HL-60/S4 treated with retinoic acid at 250 ng/mL for 4 days and 3 days (cell line): Measurements from ENCODE around the gene RIMS4.

Experiments used
- in situ Hi-C: fragments of 300-500 bp; cut with MboI; formaldehyde crosslinking; loops from 2 replicates; pipeline ENCODE4 v1.7.0; 2022; ENCODE audit warnings: low sequenced_read_pairs

Gene RIMS4

GRCh38 chr20:44723798-44724362, 86.5 kb downstream of the RIMS4 start:
- in situ Hi-C loops = no loop called here

- in situ Hi-C loops = no loop called here
These were observed 87.0 kb downstream of the RIMS4 start for GRCh38 chr20:44723391-44723790.

GRCh38 chr20:44722990-44723389, 87.4 kb downstream of the RIMS4 start:
- in situ Hi-C loops = no loop called here

GRCh38 chr20:44721785-44722054, 88.6 kb downstream of the RIMS4 start:
- in situ Hi-C loops = no loop called here

GRCh38 chr20:44720997-44721784, 89.2 kb downstream of the RIMS4 start:
- in situ Hi-C loops = no loop called here

GRCh38 chr20:44720621-44720996, 89.7 kb downstream of the RIMS4 start:
- in situ Hi-C loops = no loop called here

GRCh38 chr20:44719841-44720240, 90.5 kb downstream of the RIMS4 start:
- in situ Hi-C loops = no loop called here

GRCh38 chr20:44717986-44718385, 92.4 kb downstream of the RIMS4 start:
- in situ Hi-C loops = no loop called here

- in situ Hi-C loops = no loop called here
These were observed 93.8 kb downstream of the RIMS4 start for GRCh38 chr20:44716309-44717106.

- in situ Hi-C loops = no loop called here
These were observed 94.6 kb downstream of the RIMS4 start for GRCh38 chr20:44715499-44716308.

- in situ Hi-C loops = no loop called here
These were observed 95.4 kb downstream of the RIMS4 start, which contains the start of gene CCN5 for GRCh38 chr20:44714701-44715498. Gene CCN5 (plus strand): TSS chr20:44715369. CDS start chr20:44715391, 22 bp downstream.

- in situ Hi-C loops = no loop called here
These were observed 96.1 kb downstream of the RIMS4 start for GRCh38 chr20:44714102-44714700.

- in situ Hi-C loops = no loop called here
These were observed 99.1 kb downstream of the RIMS4 start for GRCh38 chr20:44711237-44711636.

GRCh38 chr20:44709797-44710196, 100.5 kb downstream of the RIMS4 start:
- in situ Hi-C loops = no loop called here

GRCh38 chr20:44709380-44709779, 101.0 kb downstream of the RIMS4 start:
- in situ Hi-C loops = no loop called here

- in situ Hi-C loops = no loop called here
These were observed 103.2 kb downstream of the RIMS4 start for GRCh38 chr20:44707018-44707579.

GRCh38 chr20:44706301-44707017, 103.9 kb downstream of the RIMS4 start:
- in situ Hi-C loops = no loop called here

GRCh38 chr20:44705364-44706094, 104.8 kb downstream of the RIMS4 start:
- in situ Hi-C loops = no loop called here
